OCI-M2 (cell line): ENCODE data around the gene TTC1.
A peak's percentile ranks its signal among the peaks of the same experiment; 100 is the strongest.
"Not testable (repeated sequence)": the region's sequence is repeated elsewhere in the genome, so short reads cannot be mapped to it uniquely, and the experiment has no call there.

Source experiments
- DNase-seq: peaks from one replicate; lab custom pipeline; 2025; ENCODE audit not compliant: unreplicated experiment; lab: John Stamatoyannopoulos, UW

The TTC1 gene

DNA sequence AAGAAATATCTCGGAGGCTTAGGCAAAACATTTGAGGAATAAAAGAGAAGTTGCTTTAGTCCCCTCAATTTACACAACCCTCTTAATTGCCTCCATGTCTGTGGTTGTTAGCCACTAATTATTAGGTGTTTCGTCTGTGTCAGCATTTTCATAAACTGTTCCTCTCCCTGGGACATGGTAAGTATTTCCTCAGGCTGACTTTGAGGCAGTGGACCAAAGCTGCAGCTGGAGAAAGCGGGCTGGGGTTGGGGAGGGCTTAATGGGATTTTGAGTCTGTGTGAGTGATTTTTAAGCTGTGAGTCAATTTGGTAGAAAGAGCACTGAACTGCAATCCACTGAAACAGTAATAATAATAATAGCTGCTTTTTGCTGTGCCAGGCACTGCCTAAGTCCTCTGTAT lies 13.0 kb upstream of the TTC1 start:
- DNase-seq = no peak

DNA sequence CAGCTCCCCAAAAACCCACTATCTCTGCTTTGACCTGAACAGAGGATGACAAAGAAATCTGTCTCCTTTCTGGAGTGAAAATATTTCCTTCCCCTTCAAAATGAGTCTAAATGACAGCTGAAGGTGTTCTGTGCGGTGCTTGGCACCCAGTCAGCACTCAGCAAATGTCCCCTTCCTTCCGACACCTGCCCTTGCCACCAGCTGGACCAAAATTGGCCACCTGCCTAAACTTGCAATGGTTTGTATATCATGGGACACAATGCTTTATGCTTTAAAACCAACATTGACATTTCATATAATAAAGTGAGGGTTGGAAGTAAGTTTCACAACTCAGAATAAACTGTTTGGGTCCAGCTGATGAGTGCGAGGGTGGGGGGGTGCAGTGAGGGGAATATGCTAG lies 7.5 kb upstream of the TTC1 start:
- no peak for DNase-seq

DNA sequence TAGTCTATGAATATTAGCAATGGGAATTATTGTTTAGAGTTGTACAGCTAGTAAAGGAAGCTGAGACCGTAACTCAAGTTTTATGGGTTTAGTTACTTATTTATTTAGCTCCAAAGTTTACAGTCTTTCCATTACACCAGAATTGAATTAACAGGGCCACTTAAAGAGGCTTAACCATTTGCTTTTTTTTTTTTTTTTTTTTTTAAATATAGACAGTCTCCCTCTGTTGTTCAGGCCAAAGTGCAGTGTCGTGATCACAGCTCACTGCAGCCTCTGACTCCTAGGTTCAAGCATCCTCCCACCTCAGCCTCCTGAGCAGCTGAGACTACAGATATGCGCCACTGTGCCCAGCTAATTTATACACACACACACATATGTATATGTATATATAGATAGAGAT lies 1.4 kb upstream of the TTC1 start:
- no peak for DNase-seq

DNA sequence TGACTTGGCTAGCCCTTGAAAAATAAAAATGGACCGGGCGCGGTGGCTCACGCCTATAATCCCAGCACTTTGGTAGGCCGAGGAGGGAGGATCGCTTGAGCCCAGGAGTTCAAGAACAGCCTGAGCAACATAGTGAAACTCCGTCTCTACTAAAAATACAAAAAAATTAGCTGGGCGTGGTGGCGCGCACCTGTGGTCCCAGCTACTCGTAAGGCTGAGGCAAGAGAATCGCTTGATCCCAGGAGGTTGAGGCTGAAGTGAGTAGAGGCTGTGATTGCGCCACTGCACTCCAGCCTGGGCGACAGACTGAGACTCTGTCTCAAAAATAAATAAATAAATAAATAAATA lies 436 bp upstream of the TTC1 start:
- DNase-seq = not testable (repeated sequence)

DNA sequence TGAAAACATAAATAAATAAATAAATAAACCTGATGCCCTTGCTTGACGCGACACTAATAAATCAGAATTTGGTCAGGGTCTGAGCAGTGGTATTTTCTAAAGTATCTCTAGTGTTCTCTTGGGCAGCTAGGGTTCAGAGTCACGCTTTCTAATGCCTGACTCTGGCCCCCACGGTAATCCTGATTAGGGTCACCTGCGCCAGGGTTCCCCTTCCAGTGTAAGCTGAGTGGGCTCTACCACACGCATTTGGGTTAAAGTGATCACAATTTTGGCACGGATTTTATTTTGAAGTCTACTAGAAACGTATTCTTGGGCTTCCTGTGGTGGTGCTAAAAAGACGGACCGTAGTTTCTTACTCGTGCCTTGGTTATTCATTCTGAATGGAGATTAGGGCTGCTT lies 651 bp downstream of the TTC1 start:
- no peak for DNase-seq

DNA sequence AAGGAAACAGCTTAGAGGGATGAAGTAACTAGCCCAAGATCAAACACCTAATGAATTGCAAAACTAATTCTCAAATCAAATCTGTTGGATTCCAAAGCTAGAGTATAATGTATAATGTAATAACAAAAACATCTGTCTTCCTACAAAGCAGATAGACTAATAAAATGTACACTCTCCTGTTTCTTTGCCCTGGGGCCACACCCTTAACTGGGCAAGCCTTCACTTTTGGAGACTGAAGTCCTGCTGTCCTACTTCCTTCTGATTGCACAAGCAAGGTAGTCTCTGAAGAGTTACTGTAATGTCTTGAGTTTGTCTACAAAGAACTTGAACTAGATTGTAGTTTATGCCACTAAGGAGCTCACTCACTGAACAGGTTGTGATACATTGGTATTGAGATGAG lies 2.5 kb downstream of the TTC1 start:
- no peak for DNase-seq

DNA sequence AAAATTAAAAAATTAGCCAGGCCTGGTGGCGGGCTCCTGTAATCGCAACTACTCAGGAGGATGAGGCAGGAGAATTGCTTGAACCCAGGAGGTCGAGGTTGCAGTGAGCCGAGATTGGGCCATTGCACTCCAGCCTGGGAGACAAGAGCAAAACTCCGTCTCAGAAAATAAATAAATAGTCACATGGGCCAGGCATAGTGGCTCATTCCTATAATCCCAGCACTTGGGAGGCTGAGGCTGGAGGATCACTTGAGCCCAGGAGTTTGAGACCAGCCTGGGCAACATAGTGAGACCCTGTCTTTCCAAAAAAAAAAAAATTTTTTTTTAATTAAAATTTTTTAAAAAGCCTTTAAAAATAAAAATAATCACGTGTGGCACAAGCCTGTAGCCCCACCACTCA lies 5.3 kb downstream of the TTC1 start:
- not testable (repeated sequence) for DNase-seq

DNA sequence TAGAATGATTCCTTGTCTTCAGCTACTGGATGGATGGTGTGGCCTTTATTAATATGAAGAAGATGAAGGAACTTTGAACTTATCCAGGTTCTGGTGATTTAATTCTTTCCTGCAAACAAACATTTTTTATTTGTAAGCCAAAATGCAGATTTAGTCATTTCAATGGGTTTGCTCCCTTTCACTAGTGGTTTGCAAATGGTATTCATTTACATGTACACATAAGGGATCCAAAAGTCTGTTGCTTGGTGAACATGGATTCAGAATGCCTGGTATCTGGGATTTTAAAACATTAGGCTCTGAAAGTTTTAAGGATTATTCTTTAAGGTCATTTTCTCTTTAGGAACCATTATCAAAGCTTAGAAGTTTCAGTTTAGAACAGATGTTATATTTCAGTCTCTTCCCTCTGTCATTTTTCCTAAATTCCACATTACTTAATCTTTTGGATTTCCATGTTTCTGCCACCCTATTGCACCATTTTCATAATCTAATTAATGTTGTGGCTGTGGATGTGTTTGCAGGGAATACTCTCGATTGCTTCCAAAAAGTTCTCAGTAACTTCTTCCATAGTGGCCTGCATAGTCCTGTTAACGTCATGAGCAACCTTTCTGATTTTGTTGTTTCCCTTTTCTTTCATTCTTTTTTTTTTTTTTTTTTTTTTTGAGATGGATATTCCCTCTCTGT lies 10.1 kb downstream of the TTC1 start:
- DNase-seq = no peak

DNA sequence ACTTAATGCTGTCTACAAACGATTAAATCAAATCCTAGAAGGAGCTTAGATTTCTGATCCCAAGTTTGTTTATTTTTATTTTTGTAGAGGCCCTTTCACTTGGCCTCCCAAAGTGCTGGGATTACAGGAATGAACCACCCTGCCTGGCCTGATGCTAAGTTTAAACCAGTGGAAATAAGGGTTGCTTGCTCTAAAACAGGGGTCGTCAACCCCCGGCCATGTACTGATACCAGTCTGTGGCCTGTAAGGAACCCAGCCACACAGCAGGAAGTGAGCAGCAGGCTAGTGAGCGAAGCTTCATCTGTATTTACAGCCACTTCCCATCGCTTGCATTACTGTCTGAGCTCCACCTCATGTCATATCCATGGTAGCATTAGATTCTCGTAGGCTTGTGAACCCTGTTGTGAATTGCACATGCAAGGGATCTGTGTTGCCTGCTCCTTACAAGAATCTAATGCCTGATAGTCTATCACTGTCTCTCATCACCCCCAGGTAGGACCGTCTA lies 11.4 kb downstream of the TTC1 start:
- no peak for DNase-seq

DNA sequence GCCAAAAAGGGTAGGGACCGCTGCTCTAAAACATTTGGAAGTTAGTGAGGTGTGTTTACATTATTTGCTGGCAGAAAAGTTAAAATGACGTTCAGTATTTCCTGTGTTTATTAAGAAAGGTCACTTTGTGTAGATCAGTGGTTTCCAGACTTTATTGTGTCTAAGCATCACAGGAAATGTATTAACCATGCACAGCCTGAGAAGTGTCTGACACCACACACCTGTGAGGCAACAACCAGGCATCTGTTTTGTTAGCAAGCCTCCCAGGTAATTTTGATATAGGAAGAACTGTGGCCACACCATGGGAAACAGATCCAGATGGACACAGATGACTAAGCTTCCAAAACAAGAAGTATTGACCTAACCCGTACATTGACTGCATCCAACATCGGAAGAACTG lies 12.0 kb downstream of the TTC1 start:
- no peak for DNase-seq

DNA sequence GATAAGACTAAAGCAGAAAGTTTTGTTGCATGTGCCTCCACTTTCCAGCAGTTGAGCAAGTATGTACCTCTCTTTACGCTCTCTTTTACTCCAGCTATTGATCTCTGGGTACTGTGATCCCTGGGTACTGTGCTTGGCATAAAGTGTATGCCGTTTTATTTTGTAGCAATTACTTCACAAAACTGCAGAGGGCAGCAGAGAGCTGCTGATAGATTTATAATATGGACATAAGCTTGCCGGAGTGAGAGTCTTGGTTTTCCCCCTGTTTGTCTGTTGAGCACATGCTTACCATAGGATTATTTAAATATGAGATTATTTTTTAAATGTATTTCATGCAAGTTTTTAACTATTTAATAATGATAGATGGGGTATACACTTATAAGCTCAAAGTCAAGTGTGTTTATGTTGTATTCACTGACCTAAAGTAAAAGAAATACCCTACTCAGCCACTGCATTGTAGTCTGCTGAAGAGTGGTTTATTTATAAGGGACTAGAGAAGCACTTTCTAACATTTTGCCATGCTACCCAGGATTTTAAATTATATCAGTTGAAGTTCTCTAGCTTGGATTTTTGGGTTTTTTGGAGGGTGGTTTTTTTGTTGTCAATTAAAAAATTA lies 13.0 kb downstream of the TTC1 start:
- DNase-seq = peak; percentile 8

DNA sequence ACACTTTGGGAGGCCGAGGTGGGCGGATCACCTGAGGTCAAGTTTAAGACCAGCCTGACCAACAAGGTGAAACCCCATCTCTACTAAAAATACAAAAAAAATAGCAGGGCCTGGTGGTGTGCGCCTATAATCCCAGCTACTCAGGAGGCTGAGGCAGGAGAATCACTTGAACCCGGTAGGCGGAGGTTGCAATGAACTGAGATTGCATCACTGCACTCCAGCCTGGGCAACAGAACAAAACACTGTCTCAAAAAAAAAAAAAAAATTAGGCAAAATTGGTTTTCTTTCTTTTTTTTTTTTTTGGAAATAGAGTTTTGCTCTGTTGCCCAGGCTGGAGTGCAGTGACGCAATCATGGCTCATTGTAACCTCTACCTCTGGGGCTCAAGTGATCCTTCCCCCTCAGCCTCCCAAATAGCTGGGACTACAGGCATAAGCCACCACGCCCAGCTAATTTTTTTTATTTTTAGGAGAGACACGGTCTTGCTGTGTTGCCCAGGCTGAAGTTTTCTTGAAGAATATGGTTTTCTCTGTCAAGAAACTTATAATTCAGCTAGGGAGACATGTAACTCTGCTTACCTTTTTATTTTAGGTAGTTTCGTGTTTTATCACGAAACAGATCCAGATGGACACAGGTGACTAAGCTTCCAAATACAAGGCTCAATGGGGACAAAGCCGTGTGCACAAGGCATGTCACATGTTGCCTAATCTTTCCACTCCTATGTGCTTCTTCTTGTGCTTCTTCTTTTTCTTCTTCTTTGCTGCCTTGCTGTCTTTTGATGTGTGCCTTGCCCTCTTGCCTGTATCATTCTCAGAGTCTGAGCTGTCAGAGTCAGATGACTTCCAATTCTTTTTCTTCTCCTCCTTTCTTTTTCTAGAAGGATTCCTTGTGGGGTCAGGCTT lies 14.3 kb downstream of the TTC1 start:
- DNase-seq = no peak

DNA sequence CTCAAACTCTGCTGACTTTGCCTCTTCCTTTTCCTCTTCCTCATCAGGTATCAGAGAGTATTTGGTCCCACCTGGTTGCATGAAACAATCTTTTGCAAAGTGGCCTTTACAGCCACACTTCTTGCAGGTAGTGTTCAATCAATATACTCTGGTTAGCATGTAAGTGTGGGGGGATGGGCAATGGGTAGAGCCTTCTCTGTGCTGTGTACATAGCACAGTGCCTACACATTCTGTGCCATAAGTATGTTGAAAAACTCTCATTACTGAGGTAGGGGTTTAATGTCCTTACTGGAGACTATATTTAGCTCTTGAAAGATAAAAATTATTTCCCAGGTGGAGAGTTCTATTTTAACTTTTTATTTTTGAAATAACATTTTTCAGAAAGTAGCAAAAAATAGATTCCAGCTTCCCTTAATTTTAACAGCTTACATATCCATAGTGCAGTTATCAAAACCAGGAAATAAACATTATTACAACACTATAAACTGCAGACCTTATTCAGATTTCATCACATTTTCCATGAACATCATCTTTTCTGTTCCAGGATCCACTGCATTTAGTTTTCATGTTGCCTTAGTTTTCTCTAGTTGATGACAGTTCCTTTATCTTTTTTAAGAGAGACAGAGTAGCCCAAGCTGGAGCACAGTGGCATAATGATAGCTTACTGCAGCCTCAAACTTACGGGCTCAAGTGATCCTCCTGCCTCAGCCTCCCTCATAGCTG lies 15.1 kb downstream of the TTC1 start:
- no peak for DNase-seq

DNA sequence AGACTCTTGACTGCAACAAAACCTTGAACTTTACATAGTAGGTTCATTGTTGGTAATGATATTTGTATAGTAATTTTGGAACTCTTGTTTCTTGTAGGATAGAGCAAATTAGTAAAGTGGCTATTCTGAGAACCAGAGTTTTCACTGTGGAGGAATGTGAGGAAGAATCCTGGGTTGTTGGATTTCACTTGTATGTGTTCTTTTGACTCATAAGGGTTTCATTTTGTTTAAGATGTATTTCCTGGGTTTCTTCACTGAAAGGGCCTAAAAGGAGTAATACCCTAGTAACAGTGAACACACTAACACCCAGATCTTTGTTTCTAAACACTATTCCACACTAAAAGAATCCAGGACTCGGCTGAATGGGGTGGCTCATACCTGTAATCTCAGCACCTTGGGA lies 20.1 kb downstream of the TTC1 start:
- no peak for DNase-seq

DNA sequence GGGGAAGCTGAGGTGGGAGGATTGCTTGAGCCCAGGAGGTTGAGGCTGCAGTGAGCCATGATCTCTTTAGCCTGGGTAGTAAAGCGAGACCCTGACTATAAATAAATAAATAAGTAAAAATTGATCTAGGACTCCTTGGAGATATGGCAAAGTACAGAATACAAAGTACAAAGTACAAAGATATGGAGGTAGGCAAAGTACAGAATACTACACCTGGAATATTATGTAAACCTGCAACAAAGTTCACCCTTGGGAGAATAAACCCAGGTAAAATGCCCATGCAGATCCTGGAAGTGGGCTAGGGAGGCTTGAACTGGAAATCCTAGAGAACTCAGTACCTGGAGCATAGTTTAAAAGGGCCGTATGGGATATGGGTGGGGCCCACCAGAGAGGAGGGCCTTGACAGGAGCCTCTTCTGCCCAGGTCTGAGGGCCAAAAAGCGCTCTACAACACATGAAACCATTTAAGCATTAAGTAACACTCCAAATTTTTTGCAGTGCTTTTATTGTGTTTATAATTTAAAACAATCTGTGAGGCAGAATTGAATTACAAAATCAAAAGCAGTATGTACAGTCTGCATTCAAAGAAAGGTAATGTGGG lies 20.7 kb downstream of the TTC1 start:
- no peak for DNase-seq

DNA sequence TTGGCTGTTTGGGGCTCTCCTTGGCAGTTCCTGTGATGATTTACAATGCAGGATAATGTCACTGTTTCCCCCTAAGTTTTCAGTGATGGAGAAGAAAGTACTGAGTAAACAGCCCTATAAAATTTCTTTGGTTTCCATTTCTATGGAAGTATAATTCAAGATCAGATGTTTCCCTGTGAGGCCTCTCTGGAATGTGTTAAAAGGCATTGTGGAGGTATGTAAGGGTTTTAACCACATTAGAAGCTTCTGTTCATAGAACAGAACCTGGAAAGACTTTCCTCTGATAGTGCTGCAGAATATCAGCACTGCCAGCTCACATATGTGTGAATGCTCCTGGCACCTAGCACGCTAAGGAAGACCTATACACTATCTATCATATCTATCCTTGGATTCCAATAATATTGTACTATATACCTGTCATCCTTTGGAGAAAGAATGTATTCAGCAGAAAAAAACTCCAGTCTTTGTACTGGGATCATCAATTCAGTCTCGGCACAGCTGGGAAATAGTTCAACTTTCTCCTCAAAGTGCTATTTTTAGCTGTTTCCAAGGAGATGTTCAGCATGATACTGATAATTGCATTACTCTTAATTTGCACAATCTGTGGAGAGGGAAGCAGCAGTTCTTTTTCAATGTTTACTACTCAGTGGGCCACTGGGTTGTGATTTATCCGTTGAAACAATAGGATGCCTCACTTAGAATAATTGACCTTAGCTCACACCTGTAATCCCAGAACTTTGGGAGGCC lies 21.9 kb downstream of the TTC1 start:
- DNase-seq = no peak

DNA sequence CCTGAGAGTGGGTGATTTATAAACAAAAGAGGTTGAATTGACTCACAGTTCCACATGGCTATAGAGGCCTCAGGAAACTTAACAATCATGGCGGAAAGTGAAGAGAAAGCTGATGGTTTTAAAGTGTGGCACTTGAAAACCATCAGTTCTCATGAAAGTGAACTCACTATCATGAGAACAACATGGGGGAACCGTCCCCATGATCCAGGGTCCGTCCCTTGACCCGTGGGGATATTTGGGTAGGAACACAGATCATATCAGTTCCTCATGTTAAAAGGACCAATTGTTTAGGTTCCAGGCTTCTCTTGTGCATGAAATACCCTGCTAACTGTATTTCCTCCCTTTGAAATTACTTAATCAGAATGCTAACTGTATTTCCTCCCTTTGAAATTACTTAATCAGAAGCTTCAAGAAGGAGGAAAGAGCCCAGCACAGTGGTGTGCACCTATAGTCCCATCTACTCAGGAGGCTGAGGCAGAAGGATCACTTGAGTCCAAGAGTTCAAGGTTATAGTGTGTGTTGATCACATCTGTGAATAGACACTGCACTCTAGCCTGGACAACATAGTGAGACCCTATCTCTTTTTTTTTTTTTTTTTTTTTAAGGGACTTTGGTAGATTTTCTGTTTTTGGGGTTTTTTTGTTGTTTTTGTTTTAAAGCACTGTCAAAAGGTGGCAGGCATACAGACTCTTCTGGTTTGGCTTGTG lies 24.8 kb downstream of the TTC1 start:
- DNase-seq = no peak

DNA sequence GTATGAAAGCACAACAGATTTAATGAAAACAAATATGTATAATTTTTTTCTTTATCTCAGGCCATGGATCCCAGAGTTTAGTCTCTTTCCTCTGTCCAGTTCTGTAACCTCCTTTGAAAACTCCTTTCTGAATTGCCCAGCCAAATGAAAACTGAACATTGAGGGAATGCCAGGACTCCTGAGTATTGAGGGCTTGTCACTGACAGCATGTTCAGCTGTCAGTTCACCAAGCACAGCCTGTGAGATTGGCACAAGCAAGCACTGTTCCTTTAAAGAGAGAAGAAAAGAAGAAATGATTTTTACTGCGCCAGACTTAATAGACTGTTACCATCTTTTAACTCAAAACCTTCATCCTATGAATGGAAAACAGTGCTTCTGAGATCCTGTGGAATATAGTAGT lies 27.3 kb downstream of the TTC1 start:
- DNase-seq = no peak

DNA sequence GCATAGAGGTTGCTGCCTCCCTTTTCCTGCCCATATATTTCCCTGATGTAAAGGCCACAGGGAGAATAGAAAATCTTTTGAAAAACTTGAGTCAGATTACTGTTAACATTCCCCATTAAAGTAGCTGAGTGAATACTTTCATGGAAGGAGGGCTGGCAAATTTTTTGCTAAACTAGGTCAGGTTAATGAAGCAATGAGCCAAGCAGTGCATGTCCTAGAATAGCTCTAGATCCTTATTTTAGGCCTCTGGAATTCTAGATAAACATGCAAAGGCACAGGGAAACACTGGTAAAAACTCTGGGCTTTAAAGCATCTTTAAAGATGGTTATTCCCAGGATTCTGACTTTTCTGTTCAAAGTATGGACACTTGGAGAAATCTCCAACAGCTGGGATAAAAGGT lies 27.9 kb downstream of the TTC1 start:
- no peak for DNase-seq
